Hematopoietic multipotent progenitor cell treated with erythropoietin and hydrocortisone succinate and interleukin-3 and kit ligand, for 15 days (in vitro differentiated cells): ENCODE data around the gene DHRS12.

Source experiments
- DNase-seq: peaks from one replicate; pipeline ENCODE4 v3.0.0-alpha.2; 2015; ENCODE audit warnings: low spot score

The DHRS12 gene

GRCh38 chr13:51807041-51807440 is 3.1 kb upstream of the DHRS12 start:
- no peak for DNase-seq

GRCh38 chr13:51806566-51806965 is 2.6 kb upstream of the DHRS12 start:
- DNase-seq = peak; percentile 41

- DNase-seq = no peak
These were observed 2.0 kb upstream of the DHRS12 start for GRCh38 chr13:51805925-51806324.

GRCh38 chr13:51805313-51805712 is 1.4 kb upstream of the DHRS12 start:
- DNase-seq = no peak

- DNase-seq = no peak
These were observed 571 bp upstream of the DHRS12 start for GRCh38 chr13:51804295-51805172.

GRCh38 chr13:51802631-51803418 is 1.1 kb downstream of the DHRS12 start:
- DNase-seq = no peak

GRCh38 chr13:51801631-51802099 is 2.3 kb downstream of the DHRS12 start:
- DNase-seq = no peak

- no peak for DNase-seq
These were observed 3.5 kb downstream of the DHRS12 start for GRCh38 chr13:51800486-51800885.

- DNase-seq = no peak
These were observed 4.7 kb downstream of the DHRS12 start for GRCh38 chr13:51799261-51799660.

GRCh38 chr13:51797664-51798488 is 6.1 kb downstream of the DHRS12 start:
- DNase-seq = peak; percentile 59

GRCh38 chr13:51796546-51796945 is 7.4 kb downstream of the DHRS12 start:
- no peak for DNase-seq

GRCh38 chr13:51795419-51795818 is 8.5 kb downstream of the DHRS12 start:
- DNase-seq = no peak

GRCh38 chr13:51794964-51795363 is 9.0 kb downstream of the DHRS12 start:
- DNase-seq = no peak

GRCh38 chr13:51793570-51794271 is 10.2 kb downstream of the DHRS12 start:
- DNase-seq = peak; percentile 75

GRCh38 chr13:51786425-51787265 is 17.3 kb downstream of the DHRS12 start:
- DNase-seq = no peak

- DNase-seq = peak; percentile 75
These were observed 18.1 kb downstream of the DHRS12 start for GRCh38 chr13:51785712-51786424.

GRCh38 chr13:51784097-51784496 is 19.9 kb downstream of the DHRS12 start:
- DNase-seq = no peak

GRCh38 chr13:51783428-51784094 is 20.4 kb downstream of the DHRS12 start:
- no peak for DNase-seq

GRCh38 chr13:51782026-51782710 is 21.8 kb downstream of the DHRS12 start:
- DNase-seq = no peak
